ENCODE measurements around the gene CALM3. TPM values are rescaled to one million over a fixed set of nuclear protein-coding genes. Genes with fewer than 3 reads are reported as not detected.

Gene CALM3
- total and polyA plus RNA-seq, 2 of the 13 experiments (the other 11 are each of a cell fraction or from before 2014, with no cell fraction given) = 239 to 258 TPM

DNA sequence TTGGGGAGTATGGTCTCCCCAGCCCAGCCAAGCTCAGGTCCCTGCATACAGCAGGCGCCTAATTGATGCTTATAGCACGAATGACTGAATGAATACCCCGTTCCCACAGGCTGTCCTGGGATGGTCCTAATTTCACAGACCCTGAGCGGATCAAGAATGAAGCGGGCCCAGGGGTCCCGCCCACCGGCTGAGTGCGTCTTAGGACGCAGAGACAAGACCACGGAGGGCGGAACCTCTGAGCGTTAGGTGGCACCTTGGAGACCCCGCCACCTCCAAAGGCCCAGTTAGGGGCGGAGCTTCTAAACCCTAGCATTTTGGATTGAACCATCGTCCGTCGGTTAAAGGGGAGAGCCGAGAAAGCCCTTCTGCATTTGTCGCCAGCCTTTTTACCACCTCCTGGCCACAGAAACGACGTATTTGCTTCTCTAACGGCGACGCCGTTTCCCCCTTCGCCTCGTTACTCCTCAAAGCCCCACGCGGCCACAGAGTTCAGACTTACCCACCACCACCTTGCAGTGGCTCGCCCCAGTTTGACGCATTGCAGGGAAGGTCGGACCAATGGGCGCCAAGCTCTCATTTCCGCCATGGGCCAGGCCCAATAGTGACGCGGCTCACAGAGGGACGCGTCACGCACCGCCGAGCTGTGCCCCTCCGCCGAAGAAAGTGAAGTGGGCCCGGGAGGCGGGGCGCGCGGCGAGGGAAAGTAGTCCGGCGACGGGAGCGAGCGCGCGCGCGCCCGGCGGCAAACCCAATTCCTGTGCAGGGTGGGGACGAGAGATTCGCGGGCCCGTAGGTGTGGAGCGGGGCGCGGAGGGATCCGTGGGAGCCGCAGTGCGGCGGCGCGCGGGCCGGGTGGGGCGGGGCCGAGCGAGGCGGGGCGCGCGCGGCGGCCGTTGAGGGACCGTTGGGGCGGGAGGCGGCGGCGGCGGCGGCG lies 479 bp upstream of the CALM3 start (continued):
- TF ChIP-seq JUN (CRISPR knock-in tag; IDR thresholded peaks at IDR 0.05) (no peak), PHF8 (CRISPR knock-in tag; IDR thresholded peaks at IDR 0.05) (peak; percentile 69), HES4 (CRISPR knock-in tag; IDR thresholded peaks at IDR 0.05; ENCODE audit: borderline replicate concordance) (no peak), ZBTB7A (CRISPR knock-in tag; IDR thresholded peaks at IDR 0.05) (peak; percentile 53; the same call in 1 of the 2 replicates), ZNF256 (CRISPR knock-in tag; conservative IDR thresholded peaks at IDR 0.05) (0 out of 2 replicates have a peak, but pooled peaks have one; percentile 22), ZNF703 (CRISPR knock-in tag; IDR thresholded peaks at IDR 0.05; ENCODE audit: borderline replicate concordance) (no peak; the same call in 1 of the 2 replicates), ZNF350 (CRISPR knock-in tag; IDR thresholded peaks at IDR 0.05; ENCODE audit: borderline replicate concordance, low read depth) (peak; percentile 90), KDM3A (CRISPR knock-in tag; IDR thresholded peaks at IDR 0.05; ENCODE audit: low read depth) (peak; percentile 93), ZSCAN20 (CRISPR knock-in tag; IDR thresholded peaks at IDR 0.05; ENCODE audit: borderline replicate concordance) (no peak), ZNF296 (CRISPR knock-in tag; conservative IDR thresholded peaks at IDR 0.05) (no peak), SMARCC2 (IDR thresholded peaks at IDR 0.05) (no peak), ZNF180 (CRISPR knock-in tag; IDR thresholded peaks at IDR 0.05; ENCODE audit: borderline replicate concordance, low read depth) (no peak), ZNF550 (CRISPR knock-in tag; IDR thresholded peaks at IDR 0.05; ENCODE audit: borderline replicate concordance) (no peak), FLYWCH1 (CRISPR knock-in tag; IDR thresholded peaks at IDR 0.05) (0 out of 2 replicates have a peak, but pooled peaks have one; percentile 71), CCDC6 (CRISPR knock-in tag; IDR thresholded peaks at IDR 0.05) (no peak), ISX (CRISPR knock-in tag; conservative IDR thresholded peaks at IDR 0.05) (no peak), ATF1 (CRISPR knock-in tag; IDR thresholded peaks at IDR 0.05) (peak; percentile 86), ZNF782 (CRISPR knock-in tag; IDR thresholded peaks at IDR 0.05; ENCODE audit: borderline replicate concordance) (no peak), ZNF589 (CRISPR knock-in tag; conservative IDR thresholded peaks at IDR 0.05) (peak; percentile 84; the same call in 1 of the 2 replicates), SYNCRIP (IDR thresholded peaks at IDR 0.05; ENCODE audit: insufficient read depth, low read depth, low read length) (no peak)
- TF ChIP-seq, protein P1, sequence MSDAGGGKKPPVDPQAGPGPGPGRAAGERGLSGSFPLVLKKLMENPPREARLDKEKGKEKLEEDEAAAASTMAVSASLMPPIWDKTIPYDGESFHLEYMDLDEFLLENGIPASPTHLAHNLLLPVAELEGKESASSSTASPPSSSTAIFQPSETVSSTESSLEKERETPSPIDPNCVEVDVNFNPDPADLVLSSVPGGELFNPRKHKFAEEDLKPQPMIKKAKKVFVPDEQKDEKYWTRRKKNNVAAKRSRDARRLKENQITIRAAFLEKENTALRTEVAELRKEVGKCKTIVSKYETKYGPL (CRISPR knock-in tag; IDR thresholded peaks at IDR 0.05) = no peak
- TF ChIP-seq, protein P2, sequence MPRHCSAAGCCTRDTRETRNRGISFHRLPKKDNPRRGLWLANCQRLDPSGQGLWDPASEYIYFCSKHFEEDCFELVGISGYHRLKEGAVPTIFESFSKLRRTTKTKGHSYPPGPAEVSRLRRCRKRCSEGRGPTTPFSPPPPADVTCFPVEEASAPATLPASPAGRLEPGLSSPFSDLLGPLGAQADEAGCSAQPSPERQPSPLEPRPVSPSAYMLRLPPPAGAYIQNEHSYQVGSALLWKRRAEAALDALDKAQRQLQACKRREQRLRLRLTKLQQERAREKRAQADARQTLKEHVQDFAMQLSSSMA (CRISPR knock-in tag; IDR thresholded peaks at IDR 0.05) = 0 out of 2 replicates have a peak, but pooled peaks have one; percentile 15
- TF ChIP-seq, protein P3, sequence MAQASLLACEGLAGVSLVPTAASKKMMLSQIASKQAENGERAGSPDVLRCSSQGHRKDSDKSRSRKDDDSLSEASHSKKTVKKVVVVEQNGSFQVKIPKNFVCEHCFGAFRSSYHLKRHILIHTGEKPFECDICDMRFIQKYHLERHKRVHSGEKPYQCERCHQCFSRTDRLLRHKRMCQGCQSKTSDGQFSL (CRISPR knock-in tag; IDR thresholded peaks at IDR 0.05) = no peak; the same call in 1 of the 2 replicates
- TF ChIP-seq, protein P4, sequence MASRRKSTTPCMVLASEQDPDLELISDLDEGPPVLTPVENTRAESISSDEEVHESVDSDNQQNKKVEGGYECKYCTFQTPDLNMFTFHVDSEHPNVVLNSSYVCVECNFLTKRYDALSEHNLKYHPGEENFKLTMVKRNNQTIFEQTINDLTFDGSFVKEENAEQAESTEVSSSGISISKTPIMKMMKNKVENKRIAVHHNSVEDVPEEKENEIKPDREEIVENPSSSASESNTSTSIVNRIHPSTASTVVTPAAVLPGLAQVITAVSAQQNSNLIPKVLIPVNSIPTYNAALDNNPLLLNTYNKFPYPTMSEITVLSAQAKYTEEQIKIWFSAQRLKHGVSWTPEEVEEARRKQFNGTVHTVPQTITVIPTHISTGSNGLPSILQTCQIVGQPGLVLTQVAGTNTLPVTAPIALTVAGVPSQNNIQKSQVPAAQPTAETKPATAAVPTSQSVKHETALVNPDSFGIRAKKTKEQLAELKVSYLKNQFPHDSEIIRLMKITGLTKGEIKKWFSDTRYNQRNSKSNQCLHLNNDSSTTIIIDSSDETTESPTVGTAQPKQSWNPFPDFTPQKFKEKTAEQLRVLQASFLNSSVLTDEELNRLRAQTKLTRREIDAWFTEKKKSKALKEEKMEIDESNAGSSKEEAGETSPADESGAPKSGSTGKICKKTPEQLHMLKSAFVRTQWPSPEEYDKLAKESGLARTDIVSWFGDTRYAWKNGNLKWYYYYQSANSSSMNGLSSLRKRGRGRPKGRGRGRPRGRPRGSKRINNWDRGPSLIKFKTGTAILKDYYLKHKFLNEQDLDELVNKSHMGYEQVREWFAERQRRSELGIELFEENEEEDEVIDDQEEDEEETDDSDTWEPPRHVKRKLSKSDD (CRISPR knock-in tag; IDR thresholded peaks at IDR 0.05; ENCODE audit: low read depth) = peak; percentile 71; the same call in 1 of the 2 replicates
- TF ChIP-seq, protein P5, sequence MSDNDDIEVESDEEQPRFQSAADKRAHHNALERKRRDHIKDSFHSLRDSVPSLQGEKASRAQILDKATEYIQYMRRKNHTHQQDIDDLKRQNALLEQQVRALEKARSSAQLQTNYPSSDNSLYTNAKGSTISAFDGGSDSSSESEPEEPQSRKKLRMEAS (IDR thresholded peaks at IDR 0.05) = no peak; the same call in none of the 2 replicates

Measured in HepG2 (cell line).